ENCODE results near the gene CFAP221.

- TF ChIP-seq CTCF (IDR thresholded peaks at IDR 0.05) (no peak), POLR2A (IDR thresholded peaks at IDR 0.05) (no peak)
Observed at GRCh38 chr2:119550346-119550745, 6.1 kb downstream of the CFAP221 start.
